ENCODE measurements around the gene CHKB.
A peak's percentile ranks its signal among the peaks of the same experiment; 100 is the strongest.

The CHKB gene

GRCh38 chr22:50599816-50600455 is 17.3 kb upstream of the CHKB start (continued):
- no peak for TF ChIP-seq ZNF830 (tag by site-specific recombination; IDR thresholded peaks at IDR 0.05; ENCODE audit: low read depth)
- TF ChIP-seq OSR2 (tag by site-specific recombination; IDR thresholded peaks at IDR 0.05), result no peak
- TF ChIP-seq BCL11B (tag by site-specific recombination; IDR thresholded peaks at IDR 0.05; ENCODE audit: low read depth), result no peak
- no peak for TF ChIP-seq REPIN1 (tag by site-specific recombination; IDR thresholded peaks at IDR 0.05; ENCODE audit: low read depth)
- no peak for TF ChIP-seq PRDM10 (tag by site-specific recombination; IDR thresholded peaks at IDR 0.05)
- no peak for TF ChIP-seq ZNF280D (tag by site-specific recombination; IDR thresholded peaks at IDR 0.05)
- no peak for TF ChIP-seq ZNF146 (tag by site-specific recombination; IDR thresholded peaks at IDR 0.05)
- no peak for TF ChIP-seq ZNF114 (tag by site-specific recombination; IDR thresholded peaks at IDR 0.05)
- no peak for TF ChIP-seq ZNF580 (tag by site-specific recombination; IDR thresholded peaks at IDR 0.05)
- no peak for TF ChIP-seq ZNF791 (tag by site-specific recombination; IDR thresholded peaks at IDR 0.05)
- no peak for TF ChIP-seq CTCF (tag by site-specific recombination; IDR thresholded peaks at IDR 0.05)
- no peak for TF ChIP-seq ZSCAN18 (tag by site-specific recombination; IDR thresholded peaks at IDR 0.05)
- no peak for TF ChIP-seq ZNF843 (tag by site-specific recombination; IDR thresholded peaks at IDR 0.05)
- TF ChIP-seq ZBTB6 (tag by site-specific recombination; IDR thresholded peaks at IDR 0.05), result no peak
- 0 out of 2 replicates have a peak, but pooled peaks have one; percentile 35 for TF ChIP-seq HIC1 (tag by site-specific recombination; IDR thresholded peaks at IDR 0.05)
- no peak for TF ChIP-seq ZNF26 (tag by site-specific recombination; IDR thresholded peaks at IDR 0.05)
- TF ChIP-seq AEBP2 (tag by site-specific recombination; IDR thresholded peaks at IDR 0.05; ENCODE audit: borderline replicate concordance), result no peak
- no peak for TF ChIP-seq ZNF704 (tag by site-specific recombination; IDR thresholded peaks at IDR 0.05)
